HG03520 (cell line): Measurements from ENCODE around the gene SSH2.

Experiments
- ATAC-seq: cut with Tn5 transposase; IDR thresholded peaks from one replicate; pipeline ENCODE4 v1.9.1; 2021; ENCODE audit warnings: mild to moderate bottlenecking, moderate library complexity; ENCODE audit not compliant: unreplicated experiment

Gene SSH2

GRCh38 chr17:29716566-29716965 lies 213.5 kb downstream of the SSH2 start:
- no peak for ATAC-seq

GRCh38 chr17:29715680-29716079 lies 214.3 kb downstream of the SSH2 start:
- ATAC-seq: no peak

GRCh38 chr17:29714146-29714545 lies 215.9 kb downstream of the SSH2 start:
- no peak for ATAC-seq

GRCh38 chr17:29713626-29714025 lies 216.4 kb downstream of the SSH2 start:
- ATAC-seq: no peak

- no peak for ATAC-seq
Measured at GRCh38 chr17:29711588-29712385, 218.2 kb downstream of the SSH2 start.

GRCh38 chr17:29710891-29711418 lies 219.1 kb downstream of the SSH2 start:
- ATAC-seq: no peak

- no peak for ATAC-seq
Measured at GRCh38 chr17:29710520-29710884, 219.5 kb downstream of the SSH2 start.

- no peak for ATAC-seq
Measured at GRCh38 chr17:29709866-29710519, 220.0 kb downstream of the SSH2 start.

- no peak for ATAC-seq
Measured at GRCh38 chr17:29707212-29707571, 222.8 kb downstream of the SSH2 start.

GRCh38 chr17:29706045-29706431 lies 224.0 kb downstream of the SSH2 start:
- no peak for ATAC-seq

- ATAC-seq: no peak
Measured at GRCh38 chr17:29705386-29705785, 224.6 kb downstream of the SSH2 start.

GRCh38 chr17:29699283-29699682 lies 230.7 kb downstream of the SSH2 start:
- ATAC-seq: no peak

- ATAC-seq: no peak
Measured at GRCh38 chr17:29698837-29699236, 231.2 kb downstream of the SSH2 start.

GRCh38 chr17:29698019-29698777 lies 231.8 kb downstream of the SSH2 start:
- no peak for ATAC-seq

- ATAC-seq: no peak
Measured at GRCh38 chr17:29697371-29697770, 232.7 kb downstream of the SSH2 start.

- ATAC-seq: no peak
Measured at GRCh38 chr17:29694918-29695563, 235.0 kb downstream of the SSH2 start.

- no peak for ATAC-seq
Measured at GRCh38 chr17:29693751-29694150, 236.3 kb downstream of the SSH2 start.

- no peak for ATAC-seq
Measured at GRCh38 chr17:29687596-29687995, 242.4 kb downstream of the SSH2 start.

- ATAC-seq: no peak
Measured at GRCh38 chr17:29686993-29687590, 242.9 kb downstream of the SSH2 start.

GRCh38 chr17:29683481-29683880 lies 246.5 kb downstream of the SSH2 start:
- ATAC-seq: no peak

GRCh38 chr17:29682987-29683386 lies 247.0 kb downstream of the SSH2 start:
- no peak for ATAC-seq
